Muscle of arm (tissue), 12 donors: ENCODE measurements around the gene MELTF. TPM values are rescaled to one million over a fixed set of nuclear protein-coding genes. Genes with fewer than 3 reads are reported as not detected.

ENCODE experiments used
- DNase-seq: peaks from one replicate; pipeline ENCODE4 v3.0.0-alpha.2; 2013
- polyA plus RNA-seq, 12 donors: library from polyadenylated mRNA; unstranded; fragments of 120-200 nt; gene quantifications; one replicate each; pipeline ENCODE4 v1.2.1, GENCODE V29; 2013; ENCODE audit not compliant: insufficient read length in 12 of 12

The MELTF gene
- polyA plus RNA-seq, 12 donors, result 5.2 to 18.7 (median 7.9) TPM; not detected in 1

DNA sequence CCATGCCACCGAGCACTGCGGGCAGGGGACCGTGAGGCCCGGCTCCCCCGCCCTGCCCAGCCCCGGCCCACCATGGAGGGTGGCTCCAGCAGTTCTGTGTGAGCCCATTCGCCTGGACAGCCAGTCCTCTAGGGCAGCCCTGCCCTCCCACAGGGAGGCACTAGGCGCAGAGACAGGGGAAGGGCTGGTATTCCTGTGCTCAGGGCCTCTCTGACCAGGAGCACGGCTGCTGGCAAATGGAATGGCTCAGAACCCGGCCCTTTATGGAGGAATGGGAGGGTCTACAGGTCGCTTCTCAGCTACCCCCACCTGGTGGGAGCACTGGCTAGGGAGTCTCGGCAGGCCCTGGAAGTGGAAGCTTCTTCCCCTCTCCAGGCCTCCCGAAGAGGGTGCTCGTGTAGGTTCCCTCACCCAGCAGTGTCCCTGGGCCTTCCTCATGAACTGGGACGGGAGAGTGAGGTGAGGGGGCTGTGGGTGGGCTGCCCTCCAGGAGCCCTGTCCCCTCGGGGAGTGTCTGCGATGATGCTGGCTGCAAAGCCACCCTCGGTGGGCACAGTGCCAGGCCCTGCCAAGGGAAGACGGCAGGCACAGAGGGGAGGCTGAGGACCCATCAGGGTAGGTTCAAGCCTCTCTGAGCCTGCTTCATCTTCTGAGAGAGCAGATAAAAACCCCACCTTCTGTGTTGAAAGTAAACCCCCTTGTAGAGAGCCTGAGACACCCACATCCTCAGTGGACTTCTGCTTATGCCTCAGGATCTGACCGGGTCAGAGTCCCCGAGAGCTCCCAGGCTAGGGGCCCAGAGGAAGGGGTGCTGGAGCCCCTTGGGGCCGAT lies 1.5 kb downstream of the MELTF start:
- DNase-seq, result no peak

DNA sequence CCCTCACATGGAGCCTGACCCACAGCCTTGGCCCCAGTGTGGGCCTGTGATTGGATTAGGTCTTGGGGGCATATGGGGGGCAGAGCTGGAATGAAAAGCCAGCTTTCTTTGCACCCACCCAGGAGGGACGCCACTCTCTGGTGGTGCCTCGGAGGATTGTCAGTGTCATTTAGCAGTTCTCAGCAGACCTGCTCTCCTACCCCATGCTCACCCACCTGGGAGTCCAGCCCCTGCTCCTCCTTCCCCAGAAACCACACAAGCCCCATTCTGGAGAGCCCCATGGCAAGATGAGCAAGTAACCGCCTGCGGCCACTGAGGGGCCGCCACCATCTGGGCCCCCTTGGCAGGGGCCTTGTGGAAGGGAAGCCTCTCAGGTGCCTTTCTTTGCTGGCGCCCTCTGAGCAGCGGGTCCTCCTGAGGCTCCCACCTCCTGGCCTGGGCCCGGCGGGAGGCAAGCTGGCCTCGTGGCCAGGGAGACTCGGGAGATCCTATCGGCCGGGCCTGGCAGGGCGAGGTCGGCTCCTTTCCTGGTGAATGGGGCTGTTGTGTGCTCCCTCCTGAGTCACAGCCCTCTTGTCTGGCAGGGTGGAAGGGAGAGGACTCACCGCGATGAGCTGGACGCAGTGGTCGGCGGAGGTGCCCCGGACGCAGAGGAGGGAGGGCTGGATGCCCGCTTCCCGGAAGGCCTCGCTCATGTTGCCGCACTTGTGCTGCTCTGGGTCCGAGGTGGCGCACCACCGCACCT lies 2.3 kb downstream of the MELTF start:
- no peak for DNase-seq

DNA sequence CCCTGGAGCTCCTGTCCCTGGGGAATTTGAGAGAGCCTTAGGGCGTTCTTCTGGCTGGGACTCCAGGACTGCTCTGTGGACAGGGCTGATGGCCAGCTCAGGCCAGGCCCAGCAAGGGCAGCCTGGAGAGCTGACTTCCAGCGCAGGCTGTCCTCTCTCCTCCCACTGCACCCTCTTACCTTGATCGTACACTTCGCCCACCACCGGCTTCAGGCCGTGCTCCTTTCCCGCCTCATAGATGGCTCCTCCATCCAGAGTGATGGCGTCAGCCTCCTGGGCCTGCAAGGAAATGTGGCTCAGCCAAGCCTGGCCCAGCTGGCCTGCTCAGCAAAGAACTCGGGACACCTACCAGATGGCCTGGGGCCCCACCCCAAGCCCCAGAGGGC lies 3.1 kb downstream of the MELTF start:
- DNase-seq, result no peak

- DNase-seq, result no peak
Measured at GRCh38 chr3:197025736-197026480, 3.7 kb downstream of the MELTF start.

GRCh38 chr3:197024881-197025735 lies 4.5 kb downstream of the MELTF start:
- no peak for DNase-seq

- DNase-seq, result no peak
Measured at GRCh38 chr3:197023998-197024651, 5.5 kb downstream of the MELTF start.

DNA sequence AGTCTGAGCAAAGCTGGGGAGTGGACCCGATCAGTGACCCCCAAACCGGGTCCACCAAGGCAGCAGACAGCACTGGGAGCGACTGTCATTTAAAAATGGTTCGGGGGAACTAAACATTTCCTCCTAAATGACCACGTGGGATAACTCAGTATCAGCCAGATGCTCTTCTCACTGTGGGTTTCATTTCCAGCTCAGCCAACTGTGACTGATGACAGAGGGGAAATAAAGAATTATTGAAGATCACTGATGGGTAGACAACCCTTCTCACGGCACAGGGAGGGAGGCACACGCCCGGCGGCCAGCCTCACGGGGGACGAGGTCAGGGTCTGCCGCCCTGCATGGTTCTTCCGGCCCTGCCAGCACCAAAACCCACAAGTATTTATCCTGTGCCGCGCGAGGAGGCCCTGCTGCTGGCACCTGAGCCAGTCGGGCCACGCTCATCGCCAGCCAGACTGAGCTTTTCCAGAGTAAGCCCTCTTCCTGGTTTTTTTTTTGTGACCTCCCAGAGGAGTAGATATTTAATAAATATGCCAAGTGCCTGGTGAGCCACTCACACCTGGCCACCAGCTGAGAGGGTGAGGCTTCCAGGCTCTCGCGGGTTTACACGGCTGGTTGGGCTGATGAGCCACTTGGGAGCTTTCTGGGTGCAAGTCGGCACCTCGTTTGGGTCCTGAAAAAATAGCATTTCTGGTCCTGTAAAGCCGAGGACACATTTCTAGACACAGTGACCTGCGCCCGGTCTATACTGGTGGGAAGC lies 6.2 kb downstream of the MELTF start:
- DNase-seq, result no peak

GRCh38 chr3:197022405-197023231 lies 7.0 kb downstream of the MELTF start:
- DNase-seq, result no peak

- no peak for DNase-seq
Measured at GRCh38 chr3:197021729-197022404, 7.8 kb downstream of the MELTF start.

- no peak for DNase-seq
Measured at GRCh38 chr3:197021231-197021630, 8.4 kb downstream of the MELTF start.

- no peak for DNase-seq
Measured at GRCh38 chr3:197019535-197019934, 10.1 kb downstream of the MELTF start.

- DNase-seq, result no peak
Measured at GRCh38 chr3:197019021-197019420, 10.6 kb downstream of the MELTF start.

DNA sequence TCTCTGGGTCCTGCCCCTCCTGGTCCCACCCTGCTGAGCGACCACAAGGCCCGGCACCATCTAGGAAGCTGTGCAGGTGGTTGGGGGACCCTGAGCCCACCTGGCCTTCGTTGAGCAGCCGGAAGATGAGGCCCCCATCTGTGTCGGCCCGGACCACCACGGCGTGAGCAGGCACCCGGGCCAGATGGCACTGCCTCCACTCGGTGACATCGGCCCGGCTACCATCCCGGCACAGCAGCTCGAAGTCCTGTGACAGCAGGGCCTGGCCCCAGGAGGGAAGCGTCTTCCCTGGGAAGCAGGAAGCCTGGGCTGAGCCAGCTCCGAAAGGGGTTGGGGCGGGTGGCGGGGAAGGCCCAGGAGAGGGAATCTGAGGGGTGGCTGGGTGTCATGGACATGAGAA lies 12.6 kb downstream of the MELTF start:
- no peak for DNase-seq

- no peak for DNase-seq
Measured at GRCh38 chr3:197015790-197016736, 13.6 kb downstream of the MELTF start.

GRCh38 chr3:197014942-197015575 lies 14.6 kb downstream of the MELTF start:
- no peak for DNase-seq

DNA sequence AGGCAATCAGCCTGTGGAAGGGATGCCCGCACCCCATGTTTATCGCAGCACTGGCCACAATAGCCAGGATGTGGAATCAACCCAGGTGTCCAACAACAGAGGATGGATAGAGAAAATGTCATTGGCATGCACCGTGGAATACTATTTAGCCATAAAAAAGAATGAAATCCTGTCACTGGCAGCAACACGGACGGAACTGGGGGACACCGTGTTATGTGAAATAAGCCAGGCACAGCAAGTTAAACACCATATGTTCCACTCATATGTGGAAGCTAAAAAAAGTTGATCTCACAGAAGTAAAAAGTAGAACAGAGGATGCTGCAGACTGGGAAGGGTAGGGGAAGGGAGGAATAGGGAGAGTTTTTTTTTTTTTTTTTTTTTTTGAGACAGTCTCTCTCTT lies 15.6 kb downstream of the MELTF start:
- no peak for DNase-seq

GRCh38 chr3:197012540-197012883 lies 17.1 kb downstream of the MELTF start:
- DNase-seq, result no peak
